ENCODE data around the gene SMYD3.
"Not testable (repeated sequence)": the region's sequence is repeated elsewhere in the genome, so short reads cannot be mapped to it uniquely, and the experiment has no call there.

Gene SMYD3

DNA sequence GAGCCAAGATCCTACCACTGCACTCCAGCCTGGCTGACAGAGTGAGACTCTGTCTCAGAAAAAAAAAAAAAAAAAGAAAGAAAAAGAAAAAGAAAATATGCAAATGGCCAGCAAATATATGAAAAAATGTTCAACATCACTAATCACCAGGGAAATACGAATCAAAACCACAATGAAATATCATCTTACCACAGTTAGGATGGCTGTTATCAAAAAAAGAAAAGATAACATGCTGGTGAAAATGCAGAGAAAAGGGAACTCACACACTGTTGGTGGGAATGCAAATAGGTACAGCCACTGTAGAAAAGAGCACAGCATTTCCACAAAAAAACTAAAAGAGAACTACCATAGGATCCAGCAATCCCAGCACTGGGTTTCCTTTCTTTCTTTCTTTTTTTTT lies 477.5 kb downstream of the SMYD3 start:
- DNase-seq (ENCODE audit: low read depth) = no peak

DNA sequence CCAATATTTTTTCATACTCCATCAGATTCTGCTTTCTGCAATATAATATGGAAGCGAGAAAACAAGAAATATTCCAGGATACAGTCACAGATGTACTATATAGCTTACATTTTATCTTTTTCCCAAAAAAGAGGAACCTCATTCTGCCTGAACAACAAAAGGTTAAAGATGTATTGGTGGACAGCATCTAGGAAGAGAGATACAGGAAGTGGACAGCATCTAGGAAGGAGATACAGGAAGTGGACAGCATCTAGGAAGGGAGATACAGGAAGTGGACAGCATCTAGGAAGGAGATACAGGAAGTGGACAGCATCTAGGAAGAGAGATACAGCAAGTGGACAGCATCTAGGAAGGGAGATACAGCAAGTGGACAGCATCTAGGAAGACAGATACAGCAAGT lies 483.0 kb downstream of the SMYD3 start:
- DNase-seq (ENCODE audit: low read depth) = not testable (repeated sequence)

DNA sequence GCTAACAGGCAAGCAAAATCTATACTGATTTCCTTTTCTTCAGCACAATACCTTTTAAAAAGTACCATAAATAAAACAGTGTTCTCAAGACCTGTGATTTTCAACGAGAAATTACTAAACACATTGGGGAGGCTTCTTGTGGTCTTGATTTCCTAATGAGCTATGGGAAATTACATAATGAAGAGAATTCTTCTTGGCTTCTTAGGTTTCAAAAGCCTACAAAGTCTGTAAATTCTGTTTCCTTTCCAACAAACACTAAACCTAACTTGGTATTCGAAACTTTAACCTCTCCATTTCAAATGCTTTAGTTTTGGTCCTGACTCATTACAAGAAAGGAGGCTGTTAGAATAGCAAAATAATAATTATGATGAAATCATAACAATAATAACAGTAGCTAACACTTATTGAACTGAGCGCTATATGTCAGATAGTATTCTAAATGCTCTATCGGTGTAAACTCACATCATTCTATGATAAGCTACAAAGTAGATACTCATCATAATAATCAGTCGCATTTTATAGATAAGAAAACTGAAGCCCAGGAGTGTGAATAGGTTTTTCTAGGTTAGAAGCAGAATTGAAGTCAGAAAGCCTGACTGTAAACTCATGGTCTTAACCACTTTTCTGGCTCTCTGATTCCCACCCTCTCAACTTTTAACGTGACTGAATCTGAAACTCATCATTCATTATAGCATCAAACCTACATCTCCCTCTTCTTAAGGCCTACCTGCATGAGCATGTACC lies 486.7 kb downstream of the SMYD3 start:
- DNase-seq (ENCODE audit: low read depth) = no peak

DNA sequence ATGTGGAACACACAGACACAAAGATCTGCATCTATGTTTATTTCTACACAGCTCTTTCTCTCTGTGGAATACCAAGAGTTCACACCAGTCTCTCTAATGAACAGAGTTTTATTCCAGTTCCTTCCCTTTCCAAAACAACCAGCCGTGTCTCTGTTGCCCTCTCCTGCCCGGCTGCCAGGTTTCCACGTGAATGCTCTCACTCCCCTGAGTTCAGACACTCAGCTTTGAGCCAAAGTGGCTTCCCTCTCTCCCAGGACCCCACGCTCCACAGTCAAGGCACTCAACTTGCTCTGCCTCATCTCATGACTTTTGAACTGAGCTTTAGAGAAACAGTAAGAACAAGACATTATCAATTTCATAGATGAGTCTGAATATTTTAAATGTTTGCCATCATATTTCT lies 488.9 kb downstream of the SMYD3 start:
- no peak for DNase-seq (ENCODE audit: low read depth)

DNA sequence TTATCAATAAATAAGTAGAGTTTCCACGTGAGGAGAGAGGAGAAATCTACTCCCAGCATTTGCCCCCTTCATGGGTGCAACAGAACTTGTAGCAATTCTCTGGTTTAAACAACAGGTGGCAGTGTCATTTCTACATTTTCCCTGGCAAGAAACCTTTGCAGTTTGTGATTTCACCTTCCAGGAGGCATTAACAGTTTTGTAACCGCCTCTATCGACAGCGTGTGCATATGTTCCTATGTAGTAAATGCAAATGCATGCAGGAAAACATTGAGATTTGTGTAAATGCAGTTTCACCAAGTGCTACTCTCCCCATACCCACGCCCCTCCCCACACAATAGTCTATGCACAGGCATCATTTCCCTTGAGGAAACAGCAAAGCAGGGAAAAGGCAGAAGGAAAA lies 494.7 kb downstream of the SMYD3 start:
- DNase-seq (ENCODE audit: low read depth) = peak; percentile 17

DNA sequence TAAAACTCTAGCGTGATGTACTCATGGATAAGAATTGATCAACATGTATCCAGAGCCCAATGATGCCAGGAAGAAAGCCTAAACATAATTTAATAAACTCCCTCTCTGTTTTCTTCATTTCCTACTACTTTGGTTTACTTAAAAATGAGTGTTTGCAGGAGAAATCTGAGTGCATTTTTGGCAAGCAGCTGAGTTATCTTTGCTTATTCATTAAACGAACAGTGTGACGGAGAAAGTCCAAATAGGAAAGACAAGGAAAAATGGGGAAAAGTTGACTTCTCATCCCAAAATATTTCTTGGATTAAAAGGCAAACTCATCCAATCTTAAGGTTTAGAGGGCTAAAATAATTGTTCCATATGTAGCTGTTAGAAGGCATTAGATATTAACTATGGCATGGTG lies 496.7 kb downstream of the SMYD3 start:
- DNase-seq (ENCODE audit: low read depth) = no peak

DNA sequence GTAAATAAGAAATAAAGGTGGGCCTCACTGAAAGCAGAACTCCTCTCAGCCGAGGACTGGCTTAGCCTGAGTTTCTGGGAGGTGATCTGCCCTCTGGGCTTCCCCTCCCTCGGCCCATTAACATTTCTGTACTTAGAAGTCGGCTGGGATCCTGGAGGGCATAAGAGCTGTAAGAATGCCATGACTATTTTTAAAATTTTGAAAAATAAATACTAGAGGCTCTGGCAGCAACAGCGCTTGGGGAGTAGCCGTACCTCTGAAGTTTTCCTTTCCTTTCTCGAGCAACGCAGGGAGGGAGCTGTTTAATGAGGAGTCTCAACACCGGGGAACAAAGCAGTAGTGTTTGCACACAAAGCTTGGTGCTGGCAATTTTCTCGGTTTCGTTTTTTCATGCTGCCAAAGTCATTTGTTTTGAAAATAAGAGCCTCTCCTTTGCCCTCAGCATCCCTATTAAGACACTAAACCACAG lies 498.7 kb downstream of the SMYD3 start:
- no peak for DNase-seq (ENCODE audit: low read depth)

DNA sequence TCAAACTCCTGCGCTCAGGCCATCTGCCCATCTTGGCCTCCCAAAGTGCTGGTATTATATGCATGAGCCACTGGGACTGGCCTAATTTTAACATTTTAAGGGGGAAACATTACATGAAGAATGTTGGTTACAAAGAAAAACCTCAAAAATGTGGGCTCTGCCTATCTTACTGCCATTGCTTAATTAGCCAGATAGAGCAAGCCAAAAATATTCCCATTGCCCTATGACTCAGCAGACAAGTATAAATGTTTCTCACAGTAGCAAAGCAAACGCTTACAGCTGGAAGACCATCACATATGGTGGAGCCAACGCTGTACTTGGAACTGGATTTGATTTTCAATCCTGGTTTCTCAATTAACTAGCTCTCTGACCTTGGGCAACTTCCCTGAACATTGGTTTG lies 502.0 kb downstream of the SMYD3 start:
- peak; percentile 87 for DNase-seq (ENCODE audit: low read depth)

DNA sequence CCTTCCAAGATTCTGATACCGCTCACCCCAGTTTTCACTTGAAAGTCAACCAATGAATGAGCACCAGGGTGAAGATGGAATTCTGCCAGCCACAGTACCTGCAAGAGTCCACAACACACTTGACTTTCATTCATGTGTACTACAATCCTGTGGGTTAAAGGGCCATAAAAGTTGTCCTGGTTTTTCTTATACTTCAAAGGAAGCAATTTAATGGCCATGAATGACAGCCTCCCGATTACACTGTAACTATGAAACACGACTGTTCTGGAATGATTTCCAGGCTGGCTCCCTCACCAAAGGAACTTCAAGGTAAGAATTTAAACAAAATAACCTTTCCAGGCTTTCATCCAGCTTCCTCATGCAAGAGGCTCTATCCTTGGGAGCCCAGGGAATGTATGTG lies 502.8 kb downstream of the SMYD3 start:
- DNase-seq (ENCODE audit: low read depth) = no peak

DNA sequence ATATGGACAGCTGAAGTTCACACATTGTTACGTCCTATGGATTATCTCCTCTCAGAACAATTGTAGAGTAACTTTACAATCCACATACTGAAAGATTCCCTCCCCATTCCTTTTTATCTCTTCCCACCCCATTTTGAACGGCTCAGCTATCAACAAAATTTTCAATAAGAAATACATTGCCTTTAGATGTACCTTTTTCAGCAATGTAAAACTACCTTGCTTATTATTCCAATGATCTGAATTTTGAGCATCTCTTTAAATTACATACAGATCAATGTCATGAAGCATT lies 503.7 kb downstream of the SMYD3 start:
- no peak for DNase-seq (ENCODE audit: low read depth)

DNA sequence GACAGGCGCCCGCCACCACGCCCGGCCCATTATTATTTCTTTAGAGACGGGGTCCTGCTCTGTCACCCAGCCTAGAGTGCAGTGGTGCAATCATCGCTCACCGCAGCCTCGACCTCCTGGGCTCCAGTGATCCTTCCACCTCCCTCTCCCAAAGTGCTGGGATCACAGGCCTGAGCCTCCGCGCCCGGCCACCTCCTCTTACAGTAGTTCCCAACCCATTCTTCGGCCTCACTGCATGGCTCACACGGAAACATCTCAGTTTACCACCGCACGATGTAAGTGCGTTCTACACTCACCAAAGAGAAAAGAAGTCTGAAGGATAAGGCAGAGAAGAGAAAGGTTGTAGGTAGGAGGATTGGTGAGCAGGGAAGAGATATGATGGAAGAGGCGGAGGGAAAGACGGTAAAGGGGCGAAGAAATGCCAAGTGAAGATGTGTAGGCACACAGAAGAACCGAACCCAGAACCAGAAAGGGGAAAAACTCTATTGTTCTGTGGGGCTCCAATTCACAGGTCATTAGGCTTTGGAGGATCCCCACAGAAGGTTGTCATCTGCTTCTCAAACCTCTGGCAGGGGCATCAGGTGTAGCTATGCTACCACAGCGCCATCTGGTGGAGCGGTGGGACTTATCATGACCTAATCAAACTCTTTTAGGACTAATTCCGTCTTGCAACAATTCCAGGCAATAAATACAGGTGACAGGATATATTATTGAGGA lies 504.2 kb downstream of the SMYD3 start:
- peak; percentile 87 for DNase-seq (ENCODE audit: low read depth)

DNA sequence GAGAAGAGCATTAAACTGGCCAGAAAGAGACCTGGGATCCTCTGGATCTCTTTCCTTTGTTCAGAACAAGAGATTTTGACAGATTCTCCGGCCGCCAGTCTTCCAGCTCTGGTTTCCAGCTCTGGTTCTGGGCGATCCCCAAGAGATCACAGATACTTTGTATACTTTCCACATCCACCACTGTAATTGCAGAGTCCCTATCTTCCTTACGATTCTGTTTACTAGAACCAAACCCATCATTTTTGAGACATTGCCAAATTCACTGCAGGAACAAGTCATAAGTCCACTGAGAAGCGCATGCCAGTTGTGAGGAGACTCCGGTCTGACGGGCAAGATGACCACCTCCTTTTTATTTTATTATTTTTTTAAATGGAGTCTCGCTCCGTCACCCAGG lies 505.2 kb downstream of the SMYD3 start:
- peak; percentile 28 for DNase-seq (ENCODE audit: low read depth)

DNA sequence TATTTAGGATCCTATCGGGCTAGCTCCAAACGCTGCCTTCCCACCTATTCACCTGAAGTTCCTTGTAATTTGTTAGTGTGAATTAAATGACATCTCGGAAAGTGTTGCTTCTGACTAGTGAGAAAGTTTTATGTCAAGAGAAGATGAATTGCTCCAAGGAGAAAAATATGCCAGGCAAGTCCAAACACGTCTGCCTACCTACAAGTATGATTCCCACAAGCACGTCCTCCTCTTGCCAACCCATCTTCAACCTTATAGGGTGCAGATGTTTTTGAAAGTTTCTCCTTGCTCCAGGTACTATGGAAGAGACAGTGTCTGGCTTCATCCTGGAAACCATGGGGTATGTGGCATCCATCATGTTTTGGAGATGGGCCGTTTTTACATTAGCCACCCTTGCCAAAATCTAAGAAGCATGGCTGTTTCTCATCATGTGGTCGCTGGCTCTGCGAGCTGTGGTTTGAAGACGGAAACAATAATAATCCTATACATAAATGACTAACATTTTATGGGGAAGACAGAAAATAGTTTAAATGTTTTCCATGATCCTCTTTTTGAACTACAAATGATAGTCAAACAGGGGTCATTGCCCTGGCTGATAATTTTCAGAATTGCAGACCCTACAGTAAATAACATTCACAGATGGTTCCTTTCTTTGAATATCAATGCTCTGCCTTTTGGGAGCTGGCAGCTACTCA lies 505.8 kb downstream of the SMYD3 start:
- peak; percentile 21 for DNase-seq (ENCODE audit: low read depth)

DNA sequence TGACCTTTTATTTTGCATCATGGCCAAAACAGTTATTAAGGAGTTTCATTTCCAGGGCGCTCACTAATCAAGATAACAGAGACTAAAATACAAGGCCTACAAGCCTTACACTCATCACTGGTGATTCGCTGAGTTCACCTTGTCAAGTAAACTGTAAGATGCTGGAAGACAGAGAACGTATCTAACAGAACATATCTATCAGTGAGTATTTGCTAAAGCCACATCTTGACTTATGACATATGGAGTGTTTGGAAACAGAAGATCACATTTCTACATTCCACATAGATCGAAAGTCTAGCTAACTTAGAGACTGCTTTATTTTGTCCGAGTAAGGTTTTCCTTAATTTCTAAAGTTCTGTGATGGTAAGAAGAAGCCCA lies 506.5 kb downstream of the SMYD3 start:
- DNase-seq (ENCODE audit: low read depth) = no peak

DNA sequence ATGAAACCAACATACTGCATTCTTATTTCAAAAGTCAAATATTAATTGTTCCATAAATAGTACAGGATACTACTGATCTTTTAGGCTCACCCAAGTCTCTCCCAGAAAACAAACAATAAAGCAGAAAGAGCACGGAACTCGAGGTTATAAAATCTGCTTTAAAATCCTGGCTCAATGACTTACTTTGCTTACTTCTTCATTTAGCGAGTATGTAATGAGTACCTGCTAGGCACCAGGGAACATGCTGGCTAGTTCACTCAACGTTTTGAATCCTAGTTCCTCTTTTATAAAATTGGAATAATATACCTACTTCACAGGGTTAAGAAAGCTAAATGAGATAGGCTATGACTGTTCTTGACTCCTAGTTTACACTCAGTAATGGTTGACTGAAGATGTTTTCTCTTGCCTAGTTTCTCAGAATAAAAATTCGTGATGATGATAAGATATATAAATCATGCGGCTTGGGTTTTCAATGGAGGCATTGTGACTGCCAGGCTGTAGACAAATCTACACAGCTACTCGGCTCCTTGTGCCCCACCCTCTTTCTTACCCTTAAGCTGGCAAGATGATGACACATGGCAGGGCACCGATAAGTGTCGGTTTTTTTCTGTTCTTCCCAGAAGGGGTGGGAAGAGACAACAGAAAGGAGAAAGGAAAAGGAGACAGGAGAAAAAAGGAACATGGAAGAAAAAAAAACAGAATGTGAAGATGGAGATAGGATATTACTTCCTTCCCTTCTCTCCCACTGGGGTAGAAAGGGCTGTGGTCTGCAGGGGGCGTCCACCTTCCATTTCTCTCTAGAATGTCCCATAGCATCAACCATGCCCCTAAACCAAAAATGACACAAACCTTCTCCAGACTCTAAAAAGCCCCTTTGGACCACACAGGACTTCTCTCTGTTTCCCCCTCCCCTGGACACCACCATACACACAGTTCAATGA lies 507.1 kb downstream of the SMYD3 start:
- no peak for DNase-seq (ENCODE audit: low read depth)

DNA sequence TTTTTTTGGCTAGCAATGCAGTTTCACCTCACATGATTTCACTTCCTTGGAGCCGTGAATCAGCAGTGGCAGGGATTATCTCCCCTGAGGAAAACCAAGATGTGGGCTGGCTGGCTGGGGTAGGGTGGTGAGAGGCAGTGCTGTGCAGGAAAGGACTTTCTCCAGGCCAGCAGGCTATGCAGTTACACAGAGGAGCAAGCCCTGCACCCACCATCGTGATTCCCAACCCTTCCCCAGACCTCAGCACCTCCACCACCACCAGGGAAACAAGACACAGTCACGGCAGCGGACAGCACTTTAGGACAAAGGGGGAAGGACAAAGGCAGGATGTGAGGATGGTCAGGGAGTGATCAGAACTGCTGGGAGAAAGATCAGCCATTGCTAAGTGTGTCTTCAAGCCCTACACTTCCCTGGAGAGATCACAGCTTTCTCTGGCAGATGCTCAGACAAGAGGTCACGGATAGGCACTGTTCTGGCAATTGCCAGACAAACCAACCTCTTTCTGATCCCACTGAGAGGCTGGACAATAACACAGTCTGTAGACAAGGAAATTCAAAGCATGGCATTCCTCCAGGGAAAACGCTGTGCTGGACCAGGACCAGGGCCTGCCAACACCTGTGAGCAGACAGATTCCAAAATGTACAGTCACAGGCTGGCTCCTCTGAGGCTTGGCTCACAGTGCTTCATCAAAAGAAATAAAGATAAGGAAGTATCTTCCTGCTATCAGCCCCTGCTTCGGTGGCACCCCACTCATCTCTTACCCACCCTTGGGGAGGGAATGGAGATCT lies 509.4 kb downstream of the SMYD3 start:
- DNase-seq (ENCODE audit: low read depth) = no peak

DNA sequence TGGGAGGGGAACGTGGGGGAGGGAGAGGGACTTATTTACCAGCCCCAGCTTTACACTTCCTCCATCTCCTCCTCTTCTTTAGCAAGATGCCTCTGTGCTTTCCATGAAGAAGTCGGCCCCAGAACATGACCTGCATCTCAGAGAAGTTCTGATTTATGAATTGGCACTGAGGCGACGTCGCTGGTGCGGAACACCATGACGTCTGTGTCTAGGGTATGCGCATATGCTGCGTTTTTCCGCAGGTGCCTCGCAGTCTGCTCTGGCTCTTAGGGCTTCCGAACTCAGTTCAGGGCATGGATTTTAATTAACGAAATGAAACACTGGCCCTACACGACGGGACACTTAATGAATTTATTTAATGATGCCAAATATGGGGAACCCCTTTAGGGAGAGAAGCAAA lies 510.3 kb downstream of the SMYD3 start:
- DNase-seq (ENCODE audit: low read depth) = no peak

DNA sequence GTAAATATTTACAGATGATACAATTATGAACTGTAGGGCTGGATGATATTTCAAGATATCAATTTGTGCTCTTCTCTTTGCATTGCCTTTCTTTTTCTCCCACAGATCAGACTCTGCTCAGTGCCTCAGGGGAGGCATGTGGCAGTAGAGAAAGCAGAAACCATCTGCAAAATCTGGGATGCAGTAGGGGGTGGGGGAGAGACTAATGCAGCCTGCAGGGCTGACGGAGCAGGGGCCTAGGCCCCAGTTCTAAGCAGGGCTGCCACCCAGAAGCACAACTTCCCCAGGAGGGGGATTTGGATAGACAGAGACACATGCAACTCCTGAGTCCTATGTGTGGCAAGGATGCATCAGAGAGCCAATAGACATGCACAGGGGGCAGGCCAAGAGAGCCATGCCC lies 511.6 kb downstream of the SMYD3 start:
- no peak for DNase-seq (ENCODE audit: low read depth)

DNA sequence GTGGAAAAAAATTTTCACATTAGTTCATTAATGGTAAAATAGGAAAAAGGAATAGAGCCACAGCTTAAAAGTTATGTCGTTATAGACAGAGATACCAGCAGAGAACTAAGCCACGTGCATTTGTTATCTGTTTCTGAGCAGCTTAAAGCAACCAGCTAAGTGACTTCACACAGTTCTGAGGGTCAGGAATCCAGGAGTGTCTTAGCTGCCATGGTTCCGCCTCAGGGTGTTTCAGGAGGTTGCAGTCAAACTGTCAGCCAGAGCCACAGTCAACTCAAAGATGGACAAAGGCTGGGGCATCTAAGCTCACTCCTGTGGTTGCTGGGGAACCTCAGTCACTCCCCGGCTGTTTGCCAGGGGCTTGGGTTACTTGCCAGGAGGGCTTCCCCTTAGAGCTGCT lies 515.8 kb downstream of the SMYD3 start:
- no peak for DNase-seq (ENCODE audit: low read depth)

DNA sequence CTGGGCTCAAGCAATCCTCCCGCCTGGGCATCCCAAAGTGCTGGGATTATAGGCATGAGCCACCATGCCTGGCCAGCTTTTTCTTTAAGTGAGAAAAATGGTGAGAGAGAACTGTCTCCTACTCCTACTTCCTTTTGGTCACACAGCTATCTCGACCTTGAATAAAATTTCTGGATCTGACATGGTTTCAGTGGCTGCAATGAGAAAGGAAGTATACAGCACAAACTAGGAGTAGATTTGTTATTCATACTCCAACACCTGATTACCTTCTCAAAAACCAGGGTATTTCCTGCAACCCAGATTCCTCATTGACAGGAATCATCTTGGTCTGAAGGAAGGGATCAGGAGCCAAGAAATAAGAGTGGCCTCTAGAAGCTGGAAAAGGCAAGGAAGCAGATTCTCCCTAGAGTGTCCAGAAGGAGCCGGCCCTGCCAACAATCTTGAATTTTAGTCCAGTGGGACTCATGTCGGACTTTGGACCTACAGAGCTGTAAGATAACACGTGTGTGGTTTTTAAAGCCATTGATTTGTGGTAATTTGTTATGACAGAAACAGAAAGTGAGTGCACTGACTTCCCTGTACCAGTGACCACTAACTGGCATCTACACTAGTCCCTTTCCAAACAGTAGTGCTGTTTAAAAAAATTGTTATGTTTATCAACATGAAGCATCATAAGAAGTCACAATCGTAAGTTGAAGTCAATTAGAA lies 516.6 kb downstream of the SMYD3 start:
- DNase-seq (ENCODE audit: low read depth) = no peak
